ENCODE data around the gene AGPAT2. TPM values are rescaled to one million over a fixed set of nuclear protein-coding genes. Genes with fewer than 3 reads are reported as not detected.

The AGPAT2 gene
- total RNA-seq, 1 donor from 2014 or later = 2.4 TPM

DNA sequence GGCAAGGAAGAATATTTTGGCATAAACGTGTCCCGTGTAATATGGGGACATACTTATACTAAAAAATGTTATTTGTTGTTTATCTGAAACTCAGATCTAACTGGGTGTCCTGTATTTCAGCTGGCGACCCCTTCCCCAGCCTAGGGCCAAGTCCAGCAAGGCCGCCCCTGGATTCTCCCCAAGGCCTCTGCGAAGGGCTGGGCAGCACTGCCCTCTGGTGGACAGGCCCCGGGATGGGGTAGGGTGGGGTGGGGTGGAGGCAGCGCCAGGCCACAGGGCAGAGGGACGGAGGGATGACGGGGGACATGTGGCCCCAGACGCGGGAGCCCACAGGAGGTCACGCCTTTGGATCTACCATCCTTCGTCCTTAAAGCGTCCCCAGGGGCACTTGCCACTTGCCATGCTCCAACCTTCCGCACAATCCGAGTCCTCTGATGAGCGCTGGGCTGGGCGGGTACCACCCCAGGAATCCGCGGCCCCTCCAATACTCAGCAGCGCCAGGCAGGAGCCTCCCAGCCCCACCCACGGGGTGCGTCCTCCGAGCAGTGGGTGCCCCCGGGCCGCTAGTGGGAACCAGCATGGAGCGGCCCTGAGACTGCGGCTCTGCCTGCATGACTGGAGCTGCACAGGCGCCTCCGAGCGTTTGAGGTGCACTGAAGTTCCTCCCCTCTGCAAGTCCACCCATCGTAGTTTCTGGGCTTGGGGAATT, 7.1 kb upstream of the AGPAT2 start:
- Mint-ChIP-seq H3K9me3 (no peaks in the 10 kb centered on the region), H3K4me3 (no peak overlapping the region), H3K36me3 (no peaks in the 10 kb centered on the region), H3K27me3 (ENCODE audit: insufficient read depth, low read depth) (peaks cover 6% of the 10 kb centered on the region), H3K27ac (no peak overlapping the region), H3K4me1 (peaks cover 24% of the 10 kb centered on the region)
- H2AFZ ChIP-seq (replicated peaks) = no peak overlapping the region
- no peaks in the 10 kb centered on the region for H3K9me3 ChIP-seq (ENCODE audit: low read depth)
- peaks cover 11% of the 10 kb centered on the region for H3K4me1 ChIP-seq
- no peak overlapping the region for H3K4me2 ChIP-seq
- no peaks in the 10 kb centered on the region for H3K36me3 ChIP-seq
- H3K79me2 ChIP-seq (ENCODE audit: low read depth) = no peaks in the 10 kb centered on the region
- H3K9ac ChIP-seq = no peak overlapping the region
- peaks cover 5% of the 10 kb centered on the region for H3K27me3 ChIP-seq
- no peak overlapping the region for H3K27ac ChIP-seq
- peaks cover 4% of the 10 kb centered on the region for H3F3A ChIP-seq (ENCODE audit: low read depth)
- H3K4me3 ChIP-seq = no peak overlapping the region
- DNase-seq (ENCODE audit: low spot score) = peak; percentile 79
- no peaks in the 10 kb centered on the region for H4K20me1 ChIP-seq (ENCODE audit: low read depth)
- TF ChIP-seq EZH2phosphoT487 (IDR thresholded peaks at IDR 0.05) = no peak
- TF ChIP-seq, protein P1, sequence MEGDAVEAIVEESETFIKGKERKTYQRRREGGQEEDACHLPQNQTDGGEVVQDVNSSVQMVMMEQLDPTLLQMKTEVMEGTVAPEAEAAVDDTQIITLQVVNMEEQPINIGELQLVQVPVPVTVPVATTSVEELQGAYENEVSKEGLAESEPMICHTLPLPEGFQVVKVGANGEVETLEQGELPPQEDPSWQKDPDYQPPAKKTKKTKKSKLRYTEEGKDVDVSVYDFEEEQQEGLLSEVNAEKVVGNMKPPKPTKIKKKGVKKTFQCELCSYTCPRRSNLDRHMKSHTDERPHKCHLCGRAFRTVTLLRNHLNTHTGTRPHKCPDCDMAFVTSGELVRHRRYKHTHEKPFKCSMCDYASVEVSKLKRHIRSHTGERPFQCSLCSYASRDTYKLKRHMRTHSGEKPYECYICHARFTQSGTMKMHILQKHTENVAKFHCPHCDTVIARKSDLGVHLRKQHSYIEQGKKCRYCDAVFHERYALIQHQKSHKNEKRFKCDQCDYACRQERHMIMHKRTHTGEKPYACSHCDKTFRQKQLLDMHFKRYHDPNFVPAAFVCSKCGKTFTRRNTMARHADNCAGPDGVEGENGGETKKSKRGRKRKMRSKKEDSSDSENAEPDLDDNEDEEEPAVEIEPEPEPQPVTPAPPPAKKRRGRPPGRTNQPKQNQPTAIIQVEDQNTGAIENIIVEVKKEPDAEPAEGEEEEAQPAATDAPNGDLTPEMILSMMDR (IDR thresholded peaks at IDR 0.05) = peak; percentile 77

DNA sequence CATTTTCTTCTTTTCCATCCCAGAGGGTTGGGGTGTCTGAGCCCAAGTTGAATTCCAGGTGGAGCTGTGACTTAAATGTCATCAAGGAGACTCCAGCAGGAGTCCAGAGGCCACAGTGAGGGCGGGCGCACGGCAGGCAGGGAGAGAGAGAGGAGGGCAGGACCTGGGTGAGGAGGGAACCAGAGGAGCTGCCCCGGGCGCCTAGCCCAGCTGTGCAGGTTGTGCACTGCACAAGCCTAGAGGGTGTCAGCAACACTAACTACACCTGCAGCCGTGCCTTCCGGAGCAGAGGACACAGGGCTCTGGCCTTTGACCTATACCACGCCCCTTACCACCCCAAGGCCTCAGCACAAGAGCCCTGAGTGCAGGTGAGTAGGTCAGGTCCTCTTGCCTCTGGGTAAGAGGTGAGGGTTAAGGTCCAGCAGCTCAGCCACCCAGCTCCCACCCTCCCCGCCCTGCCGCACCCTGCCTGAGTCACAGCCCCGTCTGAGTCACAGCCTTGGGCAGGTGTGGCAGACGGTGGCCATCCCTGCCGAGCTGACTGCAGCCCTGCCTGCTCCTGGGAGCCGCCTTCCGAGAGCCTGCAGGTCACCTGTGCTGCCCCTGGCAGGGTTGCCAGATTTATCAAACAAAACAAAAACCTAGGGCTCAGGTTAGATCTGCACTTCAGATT, 6.4 kb upstream of the AGPAT2 start:
- Histone ChIP-seq H3F3A (ENCODE audit: low read depth) (peaks cover 4% of the 10 kb centered on the region), H3K79me2 (ENCODE audit: low read depth) (no peaks in the 10 kb centered on the region), H3K36me3 (no peaks in the 10 kb centered on the region), H3K27me3 (peaks cover 12% of the 10 kb centered on the region), H3K9me3 (ENCODE audit: low read depth) (no peaks in the 10 kb centered on the region), H3K4me1 (peaks cover 11% of the 10 kb centered on the region), H4K20me1 (ENCODE audit: low read depth) (no peaks in the 10 kb centered on the region), H3K9ac (no peak overlapping the region), H3K27ac (no peak overlapping the region), H3K4me2 (no peak overlapping the region), H3K4me3 (no peak overlapping the region), H2AFZ (replicated peaks) (no peak overlapping the region)
- peaks cover 22% of the 10 kb centered on the region for H3K4me1 Mint-ChIP-seq
- H3K4me3 Mint-ChIP-seq = peak overlapping the region; percentile 3
- peaks cover 6% of the 10 kb centered on the region for H3K27me3 Mint-ChIP-seq (ENCODE audit: insufficient read depth, low read depth)
- H3K9me3 Mint-ChIP-seq = no peaks in the 10 kb centered on the region
- no peak for DNase-seq (ENCODE audit: low spot score)
- no peak for TF ChIP-seq EZH2phosphoT487 (IDR thresholded peaks at IDR 0.05)
- TF ChIP-seq, protein P1 (IDR thresholded peaks at IDR 0.05) = no peak
- TF ChIP-seq EZH2 (IDR thresholded peaks at IDR 0.05) = no peak
- H3K36me3 Mint-ChIP-seq = no peaks in the 10 kb centered on the region
- peak overlapping the region; percentile 4 for H3K27ac Mint-ChIP-seq

DNA sequence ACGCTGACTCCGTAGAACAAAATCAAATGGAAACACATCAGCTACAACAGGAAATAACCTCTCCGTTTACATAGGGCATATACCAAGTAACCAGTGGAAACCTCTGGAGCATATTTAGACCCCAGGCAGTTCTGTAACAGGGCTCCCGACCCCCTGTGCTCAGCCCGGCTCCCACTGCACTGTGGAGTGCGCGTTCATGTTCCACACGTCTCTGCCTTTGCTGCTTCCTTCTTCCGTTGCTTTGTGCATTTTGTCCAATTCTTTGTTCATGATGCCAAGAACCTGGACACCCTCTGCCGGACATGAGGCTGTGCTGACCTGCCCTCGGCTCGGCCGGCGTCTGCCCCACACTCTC, 5.9 kb upstream of the AGPAT2 start:
- TF ChIP-seq EZH2 (IDR thresholded peaks at IDR 0.05) = no peak
- TF ChIP-seq, protein P1 (IDR thresholded peaks at IDR 0.05) = no peak
- no peak for TF ChIP-seq EZH2phosphoT487 (IDR thresholded peaks at IDR 0.05)
- Mint-ChIP-seq H3K4me1 (peaks cover 21% of the 10 kb centered on the region), H3K27me3 (ENCODE audit: insufficient read depth, low read depth) (peaks cover 10% of the 10 kb centered on the region), H3K4me3 (peak overlapping the region; percentile 3), H3K36me3 (no peaks in the 10 kb centered on the region), H3K27ac (peak overlapping the region; percentile 4), H3K9me3 (no peaks in the 10 kb centered on the region)
- no peak overlapping the region for H3K27ac ChIP-seq
- H3F3A ChIP-seq (ENCODE audit: low read depth) = peaks cover 9% of the 10 kb centered on the region
- peaks cover 3% of the 10 kb centered on the region for H4K20me1 ChIP-seq (ENCODE audit: low read depth)
- no peak for DNase-seq (ENCODE audit: low spot score)
- H3K4me2 ChIP-seq = no peak overlapping the region
- H3K36me3 ChIP-seq = no peaks in the 10 kb centered on the region
- H2AFZ ChIP-seq (replicated peaks) = no peak overlapping the region
- peaks cover 11% of the 10 kb centered on the region for H3K4me1 ChIP-seq
- H3K9ac ChIP-seq = no peak overlapping the region
- no peak overlapping the region for H3K4me3 ChIP-seq
- peaks cover 17% of the 10 kb centered on the region for H3K27me3 ChIP-seq
- no peaks in the 10 kb centered on the region for H3K9me3 ChIP-seq (ENCODE audit: low read depth)
- no peaks in the 10 kb centered on the region for H3K79me2 ChIP-seq (ENCODE audit: low read depth)
